ENCODE measurements around the gene AACS. TPM values are rescaled to one million over a fixed set of nuclear protein-coding genes. Genes with fewer than 3 reads are reported as not detected.
"Not testable (repeated sequence)": the region's sequence is repeated elsewhere in the genome, so short reads cannot be mapped to it uniquely, and the experiment has no call there.

Gene AACS
- total and polyA plus RNA-seq, 9 donors, result 7.5 to 37.8 (median 14.2) TPM

GRCh38 chr12:125081427-125081826, 16.2 kb downstream of the AACS start:
- Histone ChIP-seq H3K27ac (no peak overlapping the region), H3K36me3 (no peaks in the 10 kb centered on the region), H3K4me1 (ENCODE audit: insufficient read depth) (no peaks in the 10 kb centered on the region), H3K9me3 (no peaks in the 10 kb centered on the region), H3K4me3 (no peak overlapping the region), H3K27me3 (no peaks in the 10 kb centered on the region)
- 89 to 93% (median 91%) methylated on average over 11 of the region's 11 CpGs for WGBS, 3 donors
- TF ChIP-seq POLR2A (IDR thresholded peaks at IDR 0.05) (no peak), CTCF (IDR thresholded peaks at IDR 0.05) (no peak), EP300 (IDR thresholded peaks at IDR 0.05) (no peak)
- no peak for DNase-seq
- intact Hi-C loops (cut with DNase I), result no loop called here

GRCh38 chr12:125083072-125083471, 17.8 kb downstream of the AACS start:
- Histone ChIP-seq H3K27me3 (no peaks in the 10 kb centered on the region), H3K9me3 (no peaks in the 10 kb centered on the region), H3K27ac (no peak overlapping the region), H3K4me1 (ENCODE audit: insufficient read depth) (no peaks in the 10 kb centered on the region), H3K36me3 (no peaks in the 10 kb centered on the region), H3K4me3 (no peak overlapping the region)
- WGBS, 3 donors, result 77 to 82% (median 81%) methylated on average over 6 of the region's 6 CpGs
- intact Hi-C loops (cut with DNase I), result no loop called here
- DNase-seq, result no peak
- no peak for TF ChIP-seq EP300 (IDR thresholded peaks at IDR 0.05)
- no peak for TF ChIP-seq CTCF (IDR thresholded peaks at IDR 0.05)
- no peak for TF ChIP-seq POLR2A (IDR thresholded peaks at IDR 0.05)

GRCh38 chr12:125088199-125088598, 23.0 kb downstream of the AACS start:
- H3K36me3 ChIP-seq; DNase-seq; H3K4me3 ChIP-seq; intact Hi-C loops (cut with DNase I); H3K9me3 ChIP-seq; H3K4me1 ChIP-seq (ENCODE audit: insufficient read depth); H3K27me3 ChIP-seq; H3K27ac ChIP-seq: not testable (repeated sequence)
- WGBS, 3 donors, result 85 to 91% (median 86%) methylated on average over 6 of the region's 6 CpGs

GRCh38 chr12:125089083-125089482, 23.8 kb downstream of the AACS start:
- Histone ChIP-seq H3K9me3 (no peaks in the 10 kb centered on the region), H3K4me1 (ENCODE audit: insufficient read depth) (peaks cover 3% of the 10 kb centered on the region), H3K27me3 (no peaks in the 10 kb centered on the region), H3K36me3 (no peaks in the 10 kb centered on the region), H3K4me3 (no peak overlapping the region), H3K27ac (no peak overlapping the region)
- intact Hi-C loops (cut with DNase I), result no loop called here
- TF ChIP-seq EP300 (IDR thresholded peaks at IDR 0.05) (no peak), CTCF (IDR thresholded peaks at IDR 0.05) (no peak), POLR2A (IDR thresholded peaks at IDR 0.05) (no peak)
- 91 to 95% (median 91%) methylated on average over 9 of the region's 9 CpGs for WGBS, 3 donors
- no peak for DNase-seq

GRCh38 chr12:125089626-125090025, 24.4 kb downstream of the AACS start:
- H3K4me1 ChIP-seq (ENCODE audit: insufficient read depth), result peaks cover 3% of the 10 kb centered on the region
- WGBS, 3 donors, result 96 to 98% (median 98%) methylated on average over 1 of the region's 1 CpG
- H3K36me3 ChIP-seq, result no peaks in the 10 kb centered on the region
- no peak overlapping the region for H3K4me3 ChIP-seq
- intact Hi-C loops (cut with DNase I), result no loop called here
- no peaks in the 10 kb centered on the region for H3K9me3 ChIP-seq
- no peaks in the 10 kb centered on the region for H3K27me3 ChIP-seq
- no peak for TF ChIP-seq CTCF (IDR thresholded peaks at IDR 0.05)
- TF ChIP-seq POLR2A (IDR thresholded peaks at IDR 0.05), result no peak
- TF ChIP-seq EP300 (IDR thresholded peaks at IDR 0.05), result no peak
- DNase-seq, result no peak
- H3K27ac ChIP-seq, result no peak overlapping the region
